NCI-H345 treated with DMSO at 0.1 percent for 48 hours (cell line): ENCODE data around the gene NPAS3.

ENCODE experiments used
- DNase-seq: peaks from one replicate; lab custom pipeline; 2025; ENCODE audit not compliant: unreplicated experiment; lab: John Stamatoyannopoulos, UW

The NPAS3 gene

GRCh38 chr14:33010495-33010894 is 71.8 kb downstream of the NPAS3 start:
- no peak for DNase-seq

GRCh38 chr14:33014710-33015109 is 76.0 kb downstream of the NPAS3 start:
- no peak for DNase-seq

- no peak for DNase-seq
Measured at GRCh38 chr14:33016613-33017012, 77.9 kb downstream of the NPAS3 start.

- no peak for DNase-seq
Measured at GRCh38 chr14:33017016-33017415, 78.3 kb downstream of the NPAS3 start.

GRCh38 chr14:33019346-33019745 is 80.7 kb downstream of the NPAS3 start:
- DNase-seq, result no peak

- no peak for DNase-seq
Measured at GRCh38 chr14:33026850-33027430, 88.3 kb downstream of the NPAS3 start.

GRCh38 chr14:33029511-33029910 is 90.8 kb downstream of the NPAS3 start:
- DNase-seq, result no peak

- no peak for DNase-seq
Measured at GRCh38 chr14:33030386-33030785, 91.7 kb downstream of the NPAS3 start.

GRCh38 chr14:33035416-33036194 is 96.9 kb downstream of the NPAS3 start:
- DNase-seq, result no peak

- DNase-seq, result no peak
Measured at GRCh38 chr14:33039311-33039710, 100.6 kb downstream of the NPAS3 start.

GRCh38 chr14:33040372-33041140 is 101.9 kb downstream of the NPAS3 start:
- DNase-seq, result no peak

- no peak for DNase-seq
Measured at GRCh38 chr14:33042591-33042990, 103.9 kb downstream of the NPAS3 start.

GRCh38 chr14:33045760-33046159 is 107.1 kb downstream of the NPAS3 start:
- no peak for DNase-seq

- peak; percentile 74 for DNase-seq
Measured at GRCh38 chr14:33052943-33053342, 114.3 kb downstream of the NPAS3 start.

- no peak for DNase-seq
Measured at GRCh38 chr14:33056213-33056612, 117.5 kb downstream of the NPAS3 start.

GRCh38 chr14:33057585-33057984 is 118.9 kb downstream of the NPAS3 start:
- no peak for DNase-seq

GRCh38 chr14:33061667-33062325 is 123.1 kb downstream of the NPAS3 start:
- no peak for DNase-seq

- no peak for DNase-seq
Measured at GRCh38 chr14:33062476-33062875, 123.8 kb downstream of the NPAS3 start.

GRCh38 chr14:33062881-33063280 is 124.2 kb downstream of the NPAS3 start:
- DNase-seq, result no peak

- DNase-seq, result no peak
Measured at GRCh38 chr14:33063521-33063920, 124.8 kb downstream of the NPAS3 start.

- DNase-seq, result no peak
Measured at GRCh38 chr14:33065634-33066033, 127.0 kb downstream of the NPAS3 start.
